Stimulated activated CD8-positive, alpha-beta memory T cell treated with anti-CD3 and anti-CD28 coated beads, Interleukin-15, amount 100 ng/mL, for 4 hours (primary cell): ENCODE results near the gene MN1.

Experiments used
- DNase-seq, 2 donors: peaks; one replicate each; pipeline ENCODE4 v3.0.0-alpha.2; 2020; ENCODE audit warnings: low read depth in 2 of 2

The MN1 gene

DNA sequence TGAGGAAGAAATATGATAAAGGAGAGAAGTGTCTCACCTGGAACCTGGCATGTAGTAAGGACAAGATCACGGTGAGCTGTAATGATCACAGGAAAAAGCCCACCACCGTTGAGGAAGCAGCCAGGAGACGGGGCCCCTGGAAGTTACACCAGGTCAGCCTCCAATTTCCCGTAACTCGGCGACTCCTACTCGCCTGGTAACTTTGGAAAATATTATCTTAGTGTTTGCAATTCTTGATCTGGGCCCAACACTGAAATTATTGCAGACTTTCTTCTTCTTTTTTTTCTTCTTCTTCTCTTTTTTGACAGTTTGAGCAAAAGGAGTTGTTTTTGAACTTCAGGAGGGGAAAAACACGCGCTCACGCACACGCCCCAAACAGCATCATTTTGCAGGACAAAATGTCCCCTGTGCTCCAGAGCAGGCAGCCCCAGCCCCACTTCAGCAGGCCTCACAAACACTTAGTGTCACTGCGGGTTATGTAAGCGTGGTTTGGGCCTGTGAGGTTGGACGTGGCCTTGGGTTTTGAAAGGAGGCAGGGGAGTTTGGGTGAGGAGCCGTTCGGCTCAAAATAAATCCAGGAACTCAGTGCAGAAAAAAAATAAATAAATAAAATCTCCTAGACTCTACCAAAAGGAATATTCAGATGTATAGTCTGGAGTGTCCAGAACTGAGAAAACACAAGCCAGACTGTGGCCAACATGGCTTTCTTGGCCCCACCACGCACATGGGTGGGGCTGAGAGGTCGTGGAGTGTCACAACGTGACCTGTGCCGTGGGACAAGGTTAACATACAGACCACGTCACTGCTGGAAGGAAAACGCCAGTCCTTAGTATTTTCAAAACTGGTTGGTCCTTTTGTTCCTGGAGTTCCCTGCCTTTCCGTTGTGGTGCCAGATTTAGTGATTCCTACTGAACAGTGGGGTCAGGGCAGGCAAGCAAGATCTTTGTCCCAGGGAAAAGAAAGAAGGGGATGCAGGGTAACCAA, 26.3 kb upstream of the MN1 start:
- DNase-seq, result no peak

DNA sequence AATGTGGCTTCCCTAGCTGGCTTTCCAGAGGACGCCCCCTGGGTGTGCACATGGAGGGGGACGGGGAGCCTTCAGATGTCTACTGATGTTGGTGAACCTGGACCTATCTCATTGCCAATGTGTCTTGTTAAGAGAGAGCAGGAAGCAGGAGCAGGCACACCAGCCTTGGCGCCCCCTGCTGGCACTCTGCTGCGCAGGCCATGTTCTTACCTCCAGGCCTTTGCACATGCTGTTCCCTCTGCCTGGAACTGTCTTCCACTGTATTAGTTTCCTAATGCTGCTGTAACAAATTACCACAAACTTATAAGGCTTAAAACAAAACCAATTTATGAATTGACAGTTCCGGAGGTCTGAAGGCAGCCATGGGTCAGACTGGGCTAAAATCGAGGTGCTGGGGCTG, 23.6 kb upstream of the MN1 start:
- DNase-seq, result no peak

DNA sequence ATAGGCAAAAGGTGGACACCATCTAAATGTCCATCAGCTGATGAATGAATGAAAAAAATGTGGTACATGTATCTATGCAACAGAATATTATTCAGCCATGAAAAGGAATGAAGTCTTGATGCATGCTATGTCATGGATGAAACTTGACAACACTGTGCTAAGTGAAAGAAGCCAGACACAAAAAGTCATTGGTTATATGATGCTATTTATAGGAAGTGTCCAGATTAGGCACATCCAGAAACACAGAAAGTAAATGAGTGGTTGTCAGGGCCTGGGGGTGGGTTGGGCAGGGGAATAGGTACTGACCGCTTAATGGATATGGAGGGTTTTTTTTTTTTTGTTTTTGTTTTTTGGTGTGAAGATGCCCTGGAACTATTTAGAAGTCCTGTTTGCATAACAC, 21.7 kb upstream of the MN1 start:
- no peak for DNase-seq

DNA sequence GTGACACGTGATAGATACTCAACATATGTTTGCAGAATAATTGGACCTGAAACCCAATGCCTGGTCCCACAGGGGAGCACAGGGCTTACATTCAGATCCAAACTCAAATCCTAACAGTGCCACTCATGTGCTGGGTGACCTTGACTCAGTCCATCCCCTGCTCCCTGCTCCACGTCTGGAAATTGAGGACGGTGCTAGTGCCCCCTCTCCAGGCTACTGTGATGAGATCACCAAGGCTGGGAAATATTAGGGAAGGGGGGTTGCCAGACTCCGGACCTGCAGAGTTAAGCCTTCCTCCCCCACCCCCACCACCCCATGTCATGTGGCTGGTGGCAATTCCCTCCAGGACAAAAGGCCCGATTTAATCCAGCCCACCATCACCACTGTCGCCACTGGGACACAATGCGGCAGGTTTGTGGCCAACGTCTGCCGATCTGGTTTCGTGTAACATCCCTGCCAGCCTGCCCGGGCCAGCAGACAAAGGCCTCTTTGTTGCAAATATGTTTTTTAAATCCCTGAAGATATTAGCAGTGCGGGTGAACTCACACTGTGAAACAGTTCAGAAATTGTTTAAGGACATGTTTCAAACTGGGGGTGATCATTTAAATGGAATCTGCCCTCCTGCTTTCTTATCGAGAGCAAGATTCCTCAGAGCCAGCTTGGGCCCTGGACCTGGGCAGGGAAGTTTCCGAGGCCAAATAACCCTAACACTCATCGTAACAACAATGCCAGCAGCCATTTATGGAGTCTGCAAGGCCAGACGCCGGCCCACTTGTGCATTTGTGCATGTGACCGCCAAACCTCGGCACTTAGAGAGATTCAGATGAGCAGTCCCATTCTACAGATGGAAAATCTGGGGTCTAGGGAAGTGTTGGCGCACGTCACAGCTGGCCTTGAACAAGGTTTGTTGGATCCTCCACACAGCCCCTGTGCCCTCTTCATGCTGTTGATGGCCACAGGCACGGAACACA, 19.6 kb upstream of the MN1 start:
- DNase-seq, result no peak

DNA sequence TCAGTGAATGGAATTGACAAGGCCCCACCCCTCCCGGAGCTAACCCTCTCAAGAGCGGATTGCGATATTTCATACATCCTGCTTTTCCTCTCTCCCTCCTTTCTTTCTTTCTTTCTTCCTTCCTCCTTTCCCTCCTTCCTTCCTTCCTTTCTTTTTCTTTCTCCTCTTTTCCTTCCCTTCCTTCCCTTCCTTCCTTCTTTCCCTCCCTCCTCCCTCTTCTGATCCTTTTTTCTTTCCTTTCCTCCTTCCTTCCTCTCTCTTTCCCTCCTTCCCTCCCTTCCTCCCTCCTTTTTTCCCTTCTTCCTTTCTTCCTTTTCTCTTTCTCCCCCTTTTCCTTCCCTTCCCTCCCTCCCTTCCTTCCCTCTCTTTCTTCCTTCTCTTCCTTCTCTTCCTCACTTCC, 15.0 kb upstream of the MN1 start:
- DNase-seq, result no peak

DNA sequence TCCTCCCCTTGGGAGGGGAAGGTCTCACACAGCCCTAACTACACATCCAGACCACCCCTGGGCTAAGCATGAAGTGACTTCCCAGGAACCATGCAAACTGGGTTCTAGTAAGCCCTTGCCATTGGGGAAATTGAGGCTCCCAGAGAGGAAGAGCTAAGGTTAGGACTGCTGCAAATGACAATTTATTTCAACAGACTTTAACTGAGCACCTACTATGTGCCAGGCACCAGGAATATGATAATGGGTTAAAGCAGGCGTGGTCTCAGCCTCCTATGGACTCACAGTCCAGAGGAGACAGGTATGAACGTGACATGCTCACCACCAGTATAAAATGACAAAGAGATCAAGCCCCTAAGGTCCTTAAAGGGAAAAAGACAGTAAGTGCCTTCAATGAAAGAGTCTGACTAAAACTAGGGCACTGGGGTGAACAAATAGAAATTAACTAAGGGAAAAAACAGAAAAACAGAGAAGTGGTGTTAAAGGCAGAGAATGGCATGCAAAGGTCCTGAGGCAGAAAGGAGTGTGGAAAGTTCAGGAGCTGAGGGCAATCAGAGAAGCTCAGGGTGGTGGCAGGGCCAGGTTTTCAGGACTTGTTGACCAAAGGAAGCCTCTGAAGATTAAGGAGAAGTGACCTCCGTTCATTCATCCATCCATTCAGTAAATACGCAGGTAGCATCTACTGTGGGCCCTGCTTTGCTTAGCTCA, 14.4 kb upstream of the MN1 start:
- no peak for DNase-seq

DNA sequence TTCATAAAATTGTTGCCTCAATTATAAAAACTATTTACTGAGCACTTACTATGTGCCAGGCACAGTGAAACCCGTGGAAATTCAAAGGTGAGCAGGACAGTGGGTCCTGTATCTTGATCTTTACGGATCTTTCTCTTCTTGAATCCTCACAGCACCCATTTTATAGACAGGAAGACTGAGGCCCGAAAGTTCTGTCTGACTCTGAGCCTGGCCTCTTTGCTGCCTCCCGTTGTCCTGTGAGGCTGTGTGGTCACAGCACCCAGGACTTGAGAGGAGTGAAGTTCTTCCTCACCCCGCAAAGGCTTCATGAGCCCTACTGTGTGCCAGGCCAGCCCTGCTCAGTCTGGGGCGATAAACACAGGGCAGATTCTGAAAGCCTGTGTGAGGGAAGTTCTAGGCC, 13.4 kb upstream of the MN1 start:
- no peak for DNase-seq

DNA sequence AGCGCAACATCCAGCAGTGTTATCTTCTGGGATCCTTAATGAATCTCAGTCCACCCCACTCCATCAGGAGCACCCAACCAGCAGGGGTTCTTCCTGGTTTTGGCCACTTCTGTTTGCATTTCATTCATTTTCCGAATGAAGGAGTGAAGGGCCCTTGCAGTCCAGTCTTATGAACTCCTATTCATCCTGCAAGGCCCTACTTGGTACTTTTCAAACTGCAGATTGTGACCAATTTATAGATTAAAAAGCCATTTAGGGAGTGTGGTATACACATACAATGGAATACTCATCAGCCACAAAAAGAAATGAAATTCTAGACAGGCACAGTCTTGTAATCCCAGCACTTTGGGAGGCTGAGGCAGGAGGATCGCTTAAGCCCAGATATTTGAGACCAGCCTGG, 10.2 kb upstream of the MN1 start:
- no peak for DNase-seq

DNA sequence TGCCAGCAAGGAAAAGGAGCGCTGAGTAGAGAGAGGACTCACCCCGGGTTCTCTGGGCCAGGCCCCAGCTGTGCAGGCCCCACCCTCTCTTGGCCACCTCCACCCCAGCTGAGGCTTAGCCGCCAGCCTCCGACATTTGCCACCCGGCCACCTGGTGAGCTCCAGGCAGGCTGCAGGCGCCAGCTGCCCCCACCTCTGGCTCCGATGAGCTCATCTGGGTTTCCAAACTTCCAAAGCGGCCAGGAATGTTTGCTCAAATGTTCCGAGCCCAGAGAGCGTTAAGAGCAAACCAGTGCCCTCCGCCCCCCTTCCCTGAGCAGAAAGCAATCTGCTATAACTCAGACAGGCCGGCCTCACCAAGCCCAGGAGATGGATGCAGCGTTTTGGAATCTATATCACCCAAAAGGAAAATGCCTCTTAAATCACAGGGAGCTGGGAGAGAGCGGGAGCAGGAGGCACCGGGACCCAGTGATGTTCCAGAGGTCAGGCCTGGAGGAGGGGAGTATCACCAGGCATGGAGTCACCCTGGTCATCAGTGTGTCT, 9.1 kb upstream of the MN1 start:
- DNase-seq, result no peak

DNA sequence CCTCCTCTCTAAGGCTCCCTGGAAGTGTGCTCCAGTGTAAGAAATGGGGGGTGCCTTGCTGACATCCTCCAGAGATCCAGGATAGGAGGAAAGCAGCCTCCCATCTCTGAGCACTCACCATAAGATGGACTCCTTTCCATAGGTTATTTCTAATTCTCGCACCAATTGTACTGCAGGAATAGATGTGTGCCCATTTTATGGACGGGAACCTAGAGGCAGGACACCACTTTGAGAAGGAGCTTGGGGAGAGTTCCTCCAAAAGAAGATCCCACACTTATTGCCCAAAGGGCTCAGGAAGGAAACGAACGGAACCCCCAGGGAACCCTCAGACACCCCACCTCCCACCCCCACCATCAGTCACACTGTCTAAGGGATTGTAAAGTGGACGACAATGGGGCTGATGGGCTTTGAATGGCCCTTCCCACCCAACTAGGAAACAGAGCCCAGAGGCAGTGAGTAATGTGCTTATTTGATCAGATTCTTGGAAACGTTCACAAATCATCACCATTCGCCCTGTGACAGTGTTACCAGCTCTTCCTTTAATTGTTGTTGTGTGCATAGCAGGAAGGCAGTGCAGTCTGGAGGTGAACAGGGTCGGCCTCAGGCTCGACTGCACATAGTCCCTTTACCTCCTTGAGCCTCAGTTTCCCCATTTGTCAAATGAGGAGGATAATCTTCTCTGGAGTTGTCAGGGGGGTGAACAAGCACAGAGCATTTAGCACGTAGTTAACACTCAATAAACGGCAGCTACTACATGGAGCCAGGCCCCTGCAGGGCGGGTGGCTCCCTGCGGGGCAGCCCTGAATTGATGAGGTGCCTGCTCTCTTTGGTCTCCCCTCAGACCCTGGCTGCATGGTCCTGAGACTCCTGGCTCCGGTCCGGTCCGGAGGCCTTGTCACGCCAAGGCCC, 8.4 kb upstream of the MN1 start:
- no peak for DNase-seq

DNA sequence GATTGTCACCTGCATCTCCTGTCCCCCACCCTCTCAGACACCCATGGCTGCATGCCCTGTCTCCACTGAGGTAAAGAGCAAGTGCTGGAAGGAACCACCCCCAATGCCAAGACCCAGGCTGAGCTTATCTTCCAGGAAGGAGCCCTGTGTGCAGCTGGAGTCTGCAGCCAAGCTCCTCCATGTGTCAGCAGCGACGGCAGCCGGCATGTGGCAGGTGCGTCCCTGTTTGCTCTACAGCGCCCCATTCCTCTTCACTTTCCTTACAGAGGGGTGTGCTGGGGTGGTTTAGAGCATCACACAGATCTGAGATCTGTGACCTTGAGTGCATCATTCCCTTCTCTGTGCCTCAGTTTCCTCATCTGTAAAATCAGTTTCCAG, 7.7 kb upstream of the MN1 start:
- DNase-seq, result no peak

DNA sequence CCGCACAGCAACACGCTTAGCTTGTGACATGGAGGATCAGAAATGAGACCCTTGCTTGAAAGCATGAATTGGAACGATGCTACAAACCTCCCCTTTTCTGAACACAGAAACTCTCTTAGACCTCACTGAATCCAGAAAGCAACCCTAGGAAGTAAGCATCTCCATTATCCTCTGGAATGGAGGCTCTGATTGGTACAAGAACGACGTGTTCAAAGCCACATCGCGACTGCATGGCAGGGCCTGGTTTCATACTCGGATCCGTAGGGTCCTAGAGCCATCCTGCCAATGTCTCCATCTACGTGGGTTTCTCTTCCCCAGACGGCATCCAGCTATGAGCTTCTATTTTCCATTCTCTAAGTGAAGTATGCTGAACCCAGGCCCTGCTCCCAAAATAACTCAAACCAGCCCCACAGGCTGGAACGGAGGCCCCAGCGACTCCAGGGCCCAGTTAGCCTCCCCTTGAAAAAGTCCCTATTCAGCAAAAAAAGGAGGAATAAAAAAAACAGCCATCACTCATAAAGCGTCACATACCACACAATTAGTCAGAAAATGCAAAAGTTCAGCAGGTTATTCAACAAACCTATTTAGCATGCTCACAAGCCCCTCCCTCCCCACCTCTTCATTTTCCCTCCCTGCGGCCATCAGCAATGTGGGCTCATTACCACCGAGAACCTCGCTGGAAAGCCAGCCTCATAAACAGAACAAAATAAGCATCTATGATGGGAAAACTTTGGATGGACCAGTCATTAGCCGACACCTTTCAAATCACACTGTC, 7.1 kb upstream of the MN1 start:
- DNase-seq, result no peak

DNA sequence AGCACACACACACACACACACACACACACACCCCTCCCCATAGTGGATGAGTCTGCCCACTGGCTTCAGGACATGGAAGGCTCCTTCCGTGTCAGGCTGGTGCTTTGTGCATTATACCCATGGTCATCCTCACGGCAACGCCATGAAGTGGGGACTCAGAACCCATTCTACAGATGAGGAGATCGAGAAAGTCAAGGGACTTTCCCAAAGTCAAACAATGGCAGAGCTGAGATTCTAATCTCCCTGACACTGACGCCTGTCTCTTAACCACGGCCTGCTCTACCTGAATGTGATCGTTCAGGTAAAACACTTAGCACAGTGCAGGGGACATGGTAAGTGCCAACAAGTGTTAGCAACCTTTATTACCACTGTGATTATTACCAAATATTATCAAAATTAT, 4.3 kb upstream of the MN1 start:
- DNase-seq, result no peak

DNA sequence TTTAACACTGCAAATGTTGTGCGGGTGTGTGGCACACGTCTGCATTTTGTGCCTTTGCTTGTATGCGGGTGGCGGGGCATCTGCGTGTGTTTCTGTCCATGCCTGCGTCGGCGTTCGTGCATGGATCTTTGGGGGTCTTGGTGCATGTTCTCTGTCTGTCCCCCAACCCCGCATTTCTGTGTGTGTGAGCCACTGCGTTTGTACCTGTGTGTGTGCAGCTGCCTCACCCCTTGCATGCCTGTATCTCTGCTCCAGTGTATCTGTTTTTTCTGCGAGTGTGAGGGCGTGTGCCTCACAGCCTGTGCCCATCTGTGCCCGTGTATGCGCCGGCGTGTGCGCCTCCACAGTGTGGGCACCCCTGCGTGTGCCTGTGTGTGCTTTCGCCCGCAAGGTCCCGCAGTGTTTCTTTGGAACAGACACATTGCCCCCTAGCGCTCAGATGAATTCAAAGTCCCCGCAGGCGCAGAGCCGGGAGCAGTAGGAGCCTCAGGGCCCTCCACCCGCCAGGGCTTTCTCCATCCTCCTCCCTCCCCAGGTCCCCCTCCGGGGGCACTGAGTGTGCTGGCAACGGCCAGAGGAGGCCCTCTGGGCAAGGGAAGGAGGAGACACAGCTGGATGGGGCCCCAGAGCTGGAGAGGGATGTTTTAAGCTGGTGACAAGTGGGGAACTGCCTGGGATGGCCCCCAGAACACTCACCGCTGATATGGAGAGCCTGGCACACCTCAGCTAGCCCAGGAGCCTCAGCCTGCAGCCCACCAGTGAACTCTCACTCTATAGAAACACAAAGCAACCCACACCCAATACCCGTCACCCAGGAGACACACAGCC, 3.1 kb upstream of the MN1 start:
- DNase-seq, result no peak

DNA sequence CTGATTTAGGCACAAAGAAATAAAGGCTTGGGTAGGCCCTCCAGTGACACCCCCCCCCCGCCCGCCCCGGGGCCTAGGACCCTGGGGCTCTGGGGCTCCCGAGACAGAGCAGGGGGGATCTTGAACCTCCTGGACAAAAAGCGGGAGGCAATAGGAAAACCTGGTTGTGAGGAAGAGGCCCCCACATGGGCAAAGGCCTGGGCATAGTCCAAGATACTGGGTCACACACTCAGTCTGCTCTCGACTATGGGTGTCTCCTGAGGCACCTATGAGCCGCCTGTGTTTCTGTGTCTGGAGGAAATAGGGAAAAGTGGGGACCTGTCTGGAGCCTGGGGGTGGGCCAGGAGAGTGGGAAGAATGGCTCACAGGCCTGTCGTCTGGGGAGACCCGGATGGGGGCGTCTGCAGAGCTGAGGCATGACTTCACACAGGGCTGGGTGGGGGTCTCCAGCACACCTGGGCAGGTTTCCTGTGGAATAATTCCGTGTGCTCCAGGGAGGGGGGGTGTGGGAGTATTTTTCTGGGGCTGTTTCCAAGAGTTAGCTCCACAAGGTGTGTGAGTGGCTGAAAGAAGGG, 2.4 kb upstream of the MN1 start:
- no peak for DNase-seq

DNA sequence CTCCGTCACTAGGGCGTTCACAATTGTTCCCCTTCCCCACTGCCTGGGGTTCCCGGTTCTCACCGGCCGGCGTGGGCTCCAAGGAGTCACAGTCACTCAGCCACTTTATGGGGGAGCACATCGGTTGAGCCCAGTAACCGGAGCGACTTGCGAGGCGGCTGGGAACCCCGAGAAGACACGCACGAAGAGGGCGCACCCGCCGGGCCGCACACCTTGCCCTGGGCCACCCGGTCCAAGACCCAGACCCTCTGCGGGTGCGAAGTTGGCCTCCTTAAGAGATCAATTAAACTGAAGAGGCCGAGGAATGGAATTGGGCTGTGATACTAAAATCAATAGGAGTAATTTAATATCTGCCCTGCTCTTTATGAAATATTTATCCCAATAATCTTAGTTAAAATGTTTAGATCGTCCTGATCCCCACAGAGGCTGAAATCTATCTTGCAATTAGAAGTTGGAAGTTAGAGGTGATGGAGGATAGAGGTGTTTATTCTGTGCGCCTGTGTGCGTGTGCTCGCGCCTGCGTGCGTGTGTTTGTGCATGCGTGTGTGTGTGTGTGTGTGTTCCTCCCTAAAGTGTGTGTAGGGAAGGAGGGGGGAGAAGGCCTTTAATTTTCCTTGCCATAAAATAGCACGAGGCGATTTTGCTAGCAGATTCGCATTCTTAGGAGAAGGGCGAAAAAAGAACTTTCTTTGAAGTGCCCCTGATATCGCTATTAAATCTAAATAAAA, 954 bp upstream of the MN1 start:
- no peak for DNase-seq

DNA sequence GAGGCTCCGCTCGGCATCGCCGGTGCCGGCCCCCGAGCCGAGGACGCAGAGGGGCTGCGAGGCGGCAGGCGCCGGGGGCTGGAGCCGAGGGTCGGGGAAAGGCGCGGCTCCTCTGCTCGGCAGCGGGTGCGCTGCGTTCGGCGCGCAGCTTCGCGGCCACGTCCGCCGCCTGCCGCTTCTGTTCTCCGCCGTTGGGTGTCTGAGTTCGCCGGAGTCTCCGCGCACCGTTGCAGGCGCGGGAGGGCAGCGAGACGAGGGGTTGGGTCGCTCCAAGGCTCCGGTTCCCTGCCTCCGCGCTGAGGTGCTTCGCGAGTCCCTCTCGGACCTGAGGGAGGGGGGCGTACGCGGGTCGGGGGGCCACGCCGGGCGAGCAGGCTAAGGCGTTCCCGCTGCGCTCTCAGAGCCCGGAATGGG, 347 bp downstream of the MN1 start:
- no peak for DNase-seq
